Ammon's horn (tissue), 1 donor: ENCODE data around the gene BCAR3.
"Not testable (repeated sequence)": the region's sequence is repeated elsewhere in the genome, so short reads cannot be mapped to it uniquely, and the experiment has no call there.

ENCODE experiments used
- DNase-seq: peaks from one replicate; pipeline ENCODE4 v3.0.0-alpha.2; 2016; ENCODE audit warnings: low spot score

Gene BCAR3

GRCh38 chr1:93596329-93597089 lies 85.1 kb downstream of the BCAR3 start:
- DNase-seq = no peak

GRCh38 chr1:93595743-93596142 lies 85.9 kb downstream of the BCAR3 start:
- DNase-seq = no peak

- DNase-seq = no peak
Measured at GRCh38 chr1:93595266-93595665, 86.4 kb downstream of the BCAR3 start.

- no peak for DNase-seq
Measured at GRCh38 chr1:93594603-93594880, 87.1 kb downstream of the BCAR3 start.

GRCh38 chr1:93593854-93594602 lies 87.6 kb downstream of the BCAR3 start:
- no peak for DNase-seq

GRCh38 chr1:93592551-93592949 lies 89.1 kb downstream of the BCAR3 start:
- no peak for DNase-seq

- DNase-seq = no peak
Measured at GRCh38 chr1:93591676-93592550, 89.7 kb downstream of the BCAR3 start.

- not testable (repeated sequence) for DNase-seq
Measured at GRCh38 chr1:93591291-93591675, 90.4 kb downstream of the BCAR3 start.

- DNase-seq = no peak
Measured at GRCh38 chr1:93588955-93589354, 92.7 kb downstream of the BCAR3 start.

GRCh38 chr1:93588206-93588605 lies 93.4 kb downstream of the BCAR3 start:
- no peak for DNase-seq

- no peak for DNase-seq
Measured at GRCh38 chr1:93587354-93587753, 94.3 kb downstream of the BCAR3 start.

- DNase-seq = peak; percentile 64
Measured at GRCh38 chr1:93585059-93585966, 96.3 kb downstream of the BCAR3 start.

GRCh38 chr1:93584261-93585003 lies 97.2 kb downstream of the BCAR3 start:
- DNase-seq = no peak

GRCh38 chr1:93581917-93582850 lies 99.5 kb downstream of the BCAR3 start:
- no peak for DNase-seq

GRCh38 chr1:93579891-93580290 lies 101.7 kb downstream of the BCAR3 start:
- DNase-seq = no peak

- DNase-seq = no peak
Measured at GRCh38 chr1:93578911-93579825, 102.5 kb downstream of the BCAR3 start.

- no peak for DNase-seq
Measured at GRCh38 chr1:93578433-93578830, 103.2 kb downstream of the BCAR3 start.

- DNase-seq = no peak
Measured at GRCh38 chr1:93577536-93578432, 103.9 kb downstream of the BCAR3 start.
